ENCODE measurements around the gene PLIN5.
A peak's percentile ranks its signal among the peaks of the same experiment; 100 is the strongest.

The PLIN5 gene

GRCh38 chr19:4580021-4580901 lies 45.2 kb upstream of the PLIN5 start:
- H3K4me3 ChIP-seq (ENCODE audit: low read depth, low read length): peak overlapping the region; percentile 49
- in situ Hi-C loops (cut with HindIII; ENCODE audit: low sequenced_read_pairs): no loop called here
- TF ChIP-seq, protein P1, sequence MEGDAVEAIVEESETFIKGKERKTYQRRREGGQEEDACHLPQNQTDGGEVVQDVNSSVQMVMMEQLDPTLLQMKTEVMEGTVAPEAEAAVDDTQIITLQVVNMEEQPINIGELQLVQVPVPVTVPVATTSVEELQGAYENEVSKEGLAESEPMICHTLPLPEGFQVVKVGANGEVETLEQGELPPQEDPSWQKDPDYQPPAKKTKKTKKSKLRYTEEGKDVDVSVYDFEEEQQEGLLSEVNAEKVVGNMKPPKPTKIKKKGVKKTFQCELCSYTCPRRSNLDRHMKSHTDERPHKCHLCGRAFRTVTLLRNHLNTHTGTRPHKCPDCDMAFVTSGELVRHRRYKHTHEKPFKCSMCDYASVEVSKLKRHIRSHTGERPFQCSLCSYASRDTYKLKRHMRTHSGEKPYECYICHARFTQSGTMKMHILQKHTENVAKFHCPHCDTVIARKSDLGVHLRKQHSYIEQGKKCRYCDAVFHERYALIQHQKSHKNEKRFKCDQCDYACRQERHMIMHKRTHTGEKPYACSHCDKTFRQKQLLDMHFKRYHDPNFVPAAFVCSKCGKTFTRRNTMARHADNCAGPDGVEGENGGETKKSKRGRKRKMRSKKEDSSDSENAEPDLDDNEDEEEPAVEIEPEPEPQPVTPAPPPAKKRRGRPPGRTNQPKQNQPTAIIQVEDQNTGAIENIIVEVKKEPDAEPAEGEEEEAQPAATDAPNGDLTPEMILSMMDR (IDR thresholded peaks at IDR 0.05; ENCODE audit: low read depth, low read length, missing control alignments): peak; percentile 34

GRCh38 chr19:4579389-4579788 lies 44.4 kb upstream of the PLIN5 start:
- TF ChIP-seq, protein P1 (IDR thresholded peaks at IDR 0.05; ENCODE audit: low read depth, low read length, missing control alignments): no peak
- no peak overlapping the region for H3K4me3 ChIP-seq (ENCODE audit: low read depth, low read length)
- in situ Hi-C loops (cut with HindIII; ENCODE audit: low sequenced_read_pairs): no loop called here
- DNase-seq (ENCODE audit: low read depth): no peak

More at GRCh38 chr19:4580021-4580901, 45.2 kb upstream of the PLIN5 start:
- no peak for DNase-seq (ENCODE audit: low read depth)

DNA sequence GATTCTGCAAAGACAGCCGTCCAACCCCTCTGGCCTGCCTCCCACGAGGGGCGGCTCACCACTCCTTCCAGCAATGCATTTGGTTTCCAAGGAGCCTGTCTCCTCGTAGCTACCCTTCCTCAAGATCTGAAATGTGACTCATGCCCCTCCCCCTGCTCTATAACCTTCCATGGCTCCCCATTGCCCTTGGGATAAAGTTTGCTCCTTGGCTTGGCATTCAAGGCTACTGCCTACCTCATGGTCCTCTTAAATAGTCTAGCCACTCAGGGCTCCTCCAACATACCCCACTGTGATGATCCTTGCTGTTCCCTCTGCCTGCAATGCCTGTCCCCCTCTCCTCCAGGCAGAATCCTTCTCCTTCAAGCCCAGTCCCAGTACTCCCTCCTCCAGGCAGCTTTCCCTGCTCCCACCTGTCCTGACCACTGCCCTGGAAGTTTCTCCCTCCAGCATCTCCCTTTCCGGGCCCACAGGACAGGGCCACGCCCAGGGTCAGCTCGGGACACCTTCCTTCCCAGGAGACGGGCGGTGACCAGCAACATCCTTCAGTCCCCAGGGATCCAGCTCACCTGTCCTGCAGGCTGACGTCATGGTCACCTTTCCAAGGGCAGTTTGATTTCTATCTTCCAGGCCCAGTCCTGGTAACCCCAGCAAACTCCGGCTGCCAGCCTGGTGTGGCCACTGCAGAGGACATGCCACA lies 43.7 kb upstream of the PLIN5 start:
- H3K4me3 ChIP-seq (ENCODE audit: low read depth, low read length): no peak overlapping the region
- in situ Hi-C loops (cut with HindIII; ENCODE audit: low sequenced_read_pairs): no loop called here
- no peak for DNase-seq (ENCODE audit: low read depth)
- TF ChIP-seq, protein P1 (IDR thresholded peaks at IDR 0.05; ENCODE audit: low read depth, low read length, missing control alignments): no peak

- in situ Hi-C loops (cut with HindIII; ENCODE audit: low sequenced_read_pairs): no loop called here
- no peak overlapping the region for H3K4me3 ChIP-seq (ENCODE audit: low read depth, low read length)
- TF ChIP-seq, protein P1 (IDR thresholded peaks at IDR 0.05; ENCODE audit: low read depth, low read length, missing control alignments): no peak
- no peak for DNase-seq (ENCODE audit: low read depth)
These were observed 42.2 kb upstream of the PLIN5 start for GRCh38 chr19:4577020-4577782.

- in situ Hi-C loops (cut with HindIII; ENCODE audit: low sequenced_read_pairs): no loop called here
- no peak for DNase-seq (ENCODE audit: low read depth)
- TF ChIP-seq, protein P1 (IDR thresholded peaks at IDR 0.05; ENCODE audit: low read depth, low read length, missing control alignments): peak; percentile 81
- no peak overlapping the region for H3K4me3 ChIP-seq (ENCODE audit: low read depth, low read length)
These were observed 41.3 kb upstream of the PLIN5 start for GRCh38 chr19:4576016-4576933.
